HG03442 (cell line): ENCODE data around the gene CCNH.

ENCODE experiments used
- ATAC-seq: cut with Tn5 transposase; IDR thresholded peaks from one replicate; pipeline ENCODE4 v1.9.1; 2021; ENCODE audit warnings: mild to moderate bottlenecking, moderate library complexity; ENCODE audit not compliant: unreplicated experiment

The CCNH gene

DNA sequence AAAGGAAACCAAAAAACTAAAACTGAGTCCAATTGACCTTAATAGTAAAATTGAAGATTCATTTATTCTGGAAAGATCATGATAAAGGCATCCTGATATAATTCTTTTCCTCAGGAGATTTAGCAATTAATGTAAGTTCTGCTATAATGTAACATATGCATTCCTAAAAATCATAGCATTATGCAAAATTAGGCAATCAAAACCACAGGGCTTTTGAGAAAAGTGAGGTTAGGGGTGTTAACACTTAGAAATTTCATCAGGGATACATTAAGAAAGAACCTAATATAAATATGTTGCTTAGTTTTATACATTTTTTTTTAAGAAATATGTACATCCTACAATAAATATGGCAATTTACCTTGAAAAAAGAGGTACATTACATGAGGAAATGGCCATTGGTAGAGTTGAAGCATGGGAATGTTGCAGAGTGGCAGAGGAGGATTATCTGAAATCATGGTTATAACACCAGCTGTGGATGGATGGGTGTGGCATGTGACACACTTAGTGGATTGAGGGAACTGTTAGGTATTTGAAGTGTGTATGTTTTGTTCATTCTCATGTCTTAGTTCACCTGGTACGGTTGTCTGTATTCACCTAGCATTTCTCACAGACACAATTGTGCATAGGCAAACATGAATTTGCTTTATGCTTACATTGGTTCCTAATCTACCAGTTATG, 51.1 kb downstream of the CCNH start:
- ATAC-seq: no peak

DNA sequence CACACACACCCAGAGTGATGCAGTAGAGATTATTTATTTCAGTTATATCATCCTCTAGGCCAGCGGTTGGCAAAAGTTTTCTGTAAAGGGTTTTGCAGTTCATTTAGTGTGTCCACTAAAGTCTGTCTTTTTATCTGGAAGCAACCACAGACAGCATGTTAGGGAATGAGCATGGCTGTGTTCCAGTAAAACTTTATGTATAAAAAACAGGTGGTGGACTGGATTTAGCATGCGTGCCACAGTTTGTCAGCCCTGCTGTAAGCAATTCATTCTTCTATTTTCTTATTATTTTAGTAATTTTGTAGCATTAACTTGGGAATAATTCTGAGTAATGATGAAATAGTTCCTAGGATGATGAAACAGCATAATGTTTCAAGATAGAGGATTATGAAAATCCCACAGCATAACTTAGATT, 51.7 kb downstream of the CCNH start:
- ATAC-seq: no peak

GRCh38 chr5:87360132-87360531, 52.6 kb downstream of the CCNH start:
- ATAC-seq: no peak

GRCh38 chr5:87359106-87359505, 53.6 kb downstream of the CCNH start:
- no peak for ATAC-seq

GRCh38 chr5:87354496-87354895, 58.2 kb downstream of the CCNH start:
- ATAC-seq: no peak

- ATAC-seq: no peak
Observed at GRCh38 chr5:87347841-87348240, 64.9 kb downstream of the CCNH start.

GRCh38 chr5:87347272-87347671, 65.5 kb downstream of the CCNH start:
- ATAC-seq: no peak
